ENCODE data around the gene CCP110. TPM values are rescaled to one million over a fixed set of nuclear protein-coding genes. Genes with fewer than 3 reads are reported as not detected.
A peak's percentile ranks its signal among the peaks of the same experiment; 100 is the strongest.

The CCP110 gene
- total and polyA plus RNA-seq, 2 donors from 2014 or later, result 3.5 to 14.5 TPM

DNA sequence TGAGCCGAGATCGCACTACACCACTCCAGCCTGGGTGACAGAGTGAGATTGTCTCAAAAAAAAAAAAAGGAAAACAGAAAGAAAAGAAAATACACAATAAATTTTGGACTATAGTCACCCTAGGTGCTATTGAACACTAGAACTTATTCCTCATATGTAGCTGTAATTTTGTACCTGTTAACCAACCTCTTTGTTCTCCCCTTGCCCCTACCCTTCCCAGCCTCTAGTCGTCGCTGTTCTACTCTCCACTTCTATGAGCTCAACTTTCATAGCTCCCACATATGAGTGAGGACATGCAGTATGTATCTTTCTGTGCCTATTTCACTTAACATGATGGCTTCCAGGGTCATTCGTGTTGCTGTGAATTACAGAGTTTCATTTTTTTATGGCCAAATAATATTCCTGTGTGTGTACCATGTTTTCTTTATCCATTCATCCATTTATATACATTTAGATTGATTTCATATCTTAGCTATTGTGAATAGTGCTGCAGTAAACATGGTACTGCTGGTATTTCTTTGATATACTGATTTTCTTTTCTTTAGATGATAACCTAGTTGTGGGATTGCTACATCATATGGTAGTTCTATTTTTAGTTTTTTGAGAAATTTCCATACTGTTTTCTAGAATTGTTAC, 60.0 kb downstream of the CCP110 start:
- no peak overlapping the region for H3K4me3 ChIP-seq (ENCODE audit: low read length in 3 of 3)
- no peak overlapping the region for H3K27ac ChIP-seq (ENCODE audit: low read depth in 2 of 2, low read length in 2 of 2)
- H3K4me1 ChIP-seq (ENCODE audit: control insufficient read depth in 2 of 3, insufficient read depth in 2 of 3, low read depth in 1 of 3, low read length in 3 of 3), result no peaks in the 10 kb centered on the region
- DNase-seq (peak in 3 of 5 donors; percentile 16 to 64 (median 53)), FAIRE-seq (no peak)
- no peaks in the 10 kb centered on the region for H3K27me3 ChIP-seq (ENCODE audit: control insufficient read depth, insufficient read depth, low read length)
- no peak overlapping the region for H3K9ac ChIP-seq (ENCODE audit: low read length in 3 of 3)
- TF ChIP-seq, protein P1, sequence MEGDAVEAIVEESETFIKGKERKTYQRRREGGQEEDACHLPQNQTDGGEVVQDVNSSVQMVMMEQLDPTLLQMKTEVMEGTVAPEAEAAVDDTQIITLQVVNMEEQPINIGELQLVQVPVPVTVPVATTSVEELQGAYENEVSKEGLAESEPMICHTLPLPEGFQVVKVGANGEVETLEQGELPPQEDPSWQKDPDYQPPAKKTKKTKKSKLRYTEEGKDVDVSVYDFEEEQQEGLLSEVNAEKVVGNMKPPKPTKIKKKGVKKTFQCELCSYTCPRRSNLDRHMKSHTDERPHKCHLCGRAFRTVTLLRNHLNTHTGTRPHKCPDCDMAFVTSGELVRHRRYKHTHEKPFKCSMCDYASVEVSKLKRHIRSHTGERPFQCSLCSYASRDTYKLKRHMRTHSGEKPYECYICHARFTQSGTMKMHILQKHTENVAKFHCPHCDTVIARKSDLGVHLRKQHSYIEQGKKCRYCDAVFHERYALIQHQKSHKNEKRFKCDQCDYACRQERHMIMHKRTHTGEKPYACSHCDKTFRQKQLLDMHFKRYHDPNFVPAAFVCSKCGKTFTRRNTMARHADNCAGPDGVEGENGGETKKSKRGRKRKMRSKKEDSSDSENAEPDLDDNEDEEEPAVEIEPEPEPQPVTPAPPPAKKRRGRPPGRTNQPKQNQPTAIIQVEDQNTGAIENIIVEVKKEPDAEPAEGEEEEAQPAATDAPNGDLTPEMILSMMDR (IDR thresholded peaks at IDR 0.05; ENCODE audit: borderline replicate concordance, extremely low read depth, insufficient read depth), result peak; percentile 38
- intact Hi-C loops (cut with DNase I), result no loop called here
- H3K36me3 ChIP-seq (ENCODE audit: control insufficient read depth in 2 of 3, insufficient read depth in 3 of 3, low read length in 3 of 3), result peaks cover 8 to 33% (median 24%) of the 10 kb centered on the region in 3 donors
- H3K9me3 ChIP-seq (ENCODE audit: control insufficient read depth in 2 of 3, insufficient read depth in 1 of 3, low read length in 3 of 3), result no peaks in the 10 kb centered on the region

DNA sequence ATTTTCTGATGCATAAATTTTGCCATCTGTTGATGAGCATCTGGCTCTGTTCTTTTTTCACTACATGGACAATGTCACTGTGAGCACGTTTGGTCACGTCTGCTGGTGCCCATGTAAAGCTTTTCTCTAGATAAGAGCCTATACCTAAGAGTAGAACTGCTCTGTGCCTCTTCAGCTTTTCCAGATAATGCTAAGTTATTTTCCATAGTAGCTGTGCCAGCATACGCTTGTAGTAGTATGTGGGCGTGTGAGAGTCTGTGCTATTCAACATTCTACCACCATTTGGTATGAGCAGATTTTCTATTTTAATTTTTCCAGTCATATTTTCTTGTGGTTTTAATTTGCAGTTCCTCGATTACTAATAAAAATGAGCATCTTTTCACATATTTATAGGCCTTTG, 64.9 kb downstream of the CCP110 start:
- no peaks in the 10 kb centered on the region for H3K4me1 ChIP-seq (ENCODE audit: control insufficient read depth in 2 of 3, insufficient read depth in 2 of 3, low read depth in 1 of 3, low read length in 3 of 3)
- peaks cover 2 to 12% (median 10%) of the 10 kb centered on the region in 3 donors for H3K36me3 ChIP-seq (ENCODE audit: control insufficient read depth in 2 of 3, insufficient read depth in 3 of 3, low read length in 3 of 3)
- H3K9ac ChIP-seq (ENCODE audit: low read length in 3 of 3), result no peak overlapping the region
- TF ChIP-seq, protein P1 (IDR thresholded peaks at IDR 0.05; ENCODE audit: borderline replicate concordance, extremely low read depth, insufficient read depth), result no peak
- H3K4me3 ChIP-seq (ENCODE audit: low read length in 3 of 3), result no peak overlapping the region
- FAIRE-seq (no peak), DNase-seq (no peak)
- intact Hi-C loops (cut with DNase I), result no loop called here
- H3K9me3 ChIP-seq (ENCODE audit: control insufficient read depth in 2 of 3, insufficient read depth in 1 of 3, low read length in 3 of 3), result no peaks in the 10 kb centered on the region
- H3K27me3 ChIP-seq (ENCODE audit: control insufficient read depth, insufficient read depth, low read length), result no peaks in the 10 kb centered on the region
- no peak overlapping the region for H3K27ac ChIP-seq (ENCODE audit: low read depth in 2 of 2, low read length in 2 of 2)

DNA sequence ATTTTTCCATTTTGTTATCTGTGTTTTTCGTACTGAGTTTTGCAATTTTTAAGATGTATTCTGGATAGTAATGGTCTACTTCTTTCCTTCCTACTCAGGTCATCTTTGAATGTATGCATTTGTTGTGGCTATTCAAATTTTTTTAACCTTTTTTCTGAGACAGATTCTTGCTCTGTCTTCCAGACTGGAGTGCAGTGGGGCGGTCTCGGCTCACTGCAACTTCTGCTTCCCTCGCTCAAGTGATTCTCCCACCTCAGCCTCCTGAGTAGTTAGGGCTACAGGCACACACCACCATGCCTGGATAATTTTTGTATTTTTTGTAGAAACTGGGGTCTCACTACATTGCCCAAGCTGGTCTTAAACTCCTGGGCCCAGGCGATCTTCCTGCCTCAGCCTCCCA, 65.4 kb downstream of the CCP110 start:
- H3K27ac ChIP-seq (ENCODE audit: low read depth in 2 of 2, low read length in 2 of 2), result no peak overlapping the region
- H3K4me1 ChIP-seq (ENCODE audit: control insufficient read depth in 2 of 3, insufficient read depth in 2 of 3, low read depth in 1 of 3, low read length in 3 of 3), result no peaks in the 10 kb centered on the region
- TF ChIP-seq, protein P1 (IDR thresholded peaks at IDR 0.05; ENCODE audit: borderline replicate concordance, extremely low read depth, insufficient read depth), result no peak
- no peaks in the 10 kb centered on the region for H3K9me3 ChIP-seq (ENCODE audit: control insufficient read depth in 2 of 3, insufficient read depth in 1 of 3, low read length in 3 of 3)
- no peak overlapping the region for H3K4me3 ChIP-seq (ENCODE audit: low read length in 3 of 3)
- intact Hi-C loops (cut with DNase I), result no loop called here
- DNase-seq (no peak), FAIRE-seq (no peak)
- H3K9ac ChIP-seq (ENCODE audit: low read length in 3 of 3), result no peak overlapping the region
- H3K27me3 ChIP-seq (ENCODE audit: control insufficient read depth, insufficient read depth, low read length), result no peaks in the 10 kb centered on the region
- H3K36me3 ChIP-seq (ENCODE audit: control insufficient read depth in 2 of 3, insufficient read depth in 3 of 3, low read length in 3 of 3), result peaks cover 2 to 15% (median 10%) of the 10 kb centered on the region in 3 donors

Measured in kidney (tissue), 14 donors.